ENCODE data around the gene MR1. TPM values are rescaled to one million over a fixed set of nuclear protein-coding genes. Genes with fewer than 3 reads are reported as not detected.
"Not testable (repeated sequence)": the region's sequence is repeated elsewhere in the genome, so short reads cannot be mapped to it uniquely, and the experiment has no call there.

MR1 gene
- total and polyA plus RNA-seq, 2 donors (not counting 1 experiment from before 2014, with no cell fraction given), result 41.6 to 42.1 TPM

DNA sequence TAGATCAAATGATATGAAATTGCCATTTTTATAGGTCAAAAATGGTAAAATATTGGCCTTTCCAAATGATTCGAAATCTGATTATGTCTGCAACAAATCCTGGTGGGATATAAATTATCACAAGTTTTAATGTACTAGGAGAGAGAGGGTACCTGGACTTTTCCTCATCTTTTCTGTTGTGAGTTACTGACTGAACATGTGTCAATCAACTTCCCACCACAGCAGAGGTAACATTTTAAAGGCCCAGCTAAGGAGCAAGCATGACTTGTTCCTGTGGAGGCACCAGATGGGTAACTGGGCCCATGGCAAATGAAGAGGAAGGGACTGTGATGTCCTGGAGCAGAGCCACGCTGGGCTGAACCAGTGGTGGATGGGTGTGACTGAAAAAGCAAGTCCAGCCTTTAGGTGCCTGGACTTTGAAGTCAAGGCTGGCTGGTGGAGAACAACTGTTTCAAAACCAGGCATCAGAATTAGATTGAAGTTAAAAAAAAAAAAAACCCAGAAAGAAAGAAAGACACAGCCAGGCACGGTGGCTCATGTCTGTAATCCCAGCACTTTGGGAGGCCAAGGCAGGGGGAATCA is 6.6 kb downstream of the MR1 start:
- no peaks in the 10 kb centered on the region for H3K79me2 ChIP-seq (ENCODE audit: control insufficient read depth, insufficient read depth, low read length)
- H3K4me2 ChIP-seq (ENCODE audit: extremely low read depth, insufficient read depth, low read length), result no peak overlapping the region
- H2AFZ ChIP-seq (ENCODE audit: low read length), result no peak overlapping the region
- no peak overlapping the region for H3K9ac ChIP-seq (ENCODE audit: insufficient read depth, low read length)
- H3K4me3 ChIP-seq (replicated peaks in 1 of 4; ENCODE audit: control extremely low read depth in 1 of 4, insufficient read depth in 1 of 4, low read depth in 3 of 4, low read length in 4 of 4), result no peak overlapping the region
- no peaks in the 10 kb centered on the region for H3K9me3 ChIP-seq (ENCODE audit: control insufficient read depth, insufficient read depth, low read depth, low read length)
- no peaks in the 10 kb centered on the region for H3K27me3 ChIP-seq (ENCODE audit: control insufficient read depth, insufficient read depth, low read length)
- H4K20me1 ChIP-seq (ENCODE audit: control insufficient read depth, extremely low read depth, insufficient read depth, low read length), result no peaks in the 10 kb centered on the region
- TF ChIP-seq EZH2 (IDR thresholded peaks at IDR 0.05; ENCODE audit: low read length, missing control alignments), result no peak
- TF ChIP-seq, protein P1, sequence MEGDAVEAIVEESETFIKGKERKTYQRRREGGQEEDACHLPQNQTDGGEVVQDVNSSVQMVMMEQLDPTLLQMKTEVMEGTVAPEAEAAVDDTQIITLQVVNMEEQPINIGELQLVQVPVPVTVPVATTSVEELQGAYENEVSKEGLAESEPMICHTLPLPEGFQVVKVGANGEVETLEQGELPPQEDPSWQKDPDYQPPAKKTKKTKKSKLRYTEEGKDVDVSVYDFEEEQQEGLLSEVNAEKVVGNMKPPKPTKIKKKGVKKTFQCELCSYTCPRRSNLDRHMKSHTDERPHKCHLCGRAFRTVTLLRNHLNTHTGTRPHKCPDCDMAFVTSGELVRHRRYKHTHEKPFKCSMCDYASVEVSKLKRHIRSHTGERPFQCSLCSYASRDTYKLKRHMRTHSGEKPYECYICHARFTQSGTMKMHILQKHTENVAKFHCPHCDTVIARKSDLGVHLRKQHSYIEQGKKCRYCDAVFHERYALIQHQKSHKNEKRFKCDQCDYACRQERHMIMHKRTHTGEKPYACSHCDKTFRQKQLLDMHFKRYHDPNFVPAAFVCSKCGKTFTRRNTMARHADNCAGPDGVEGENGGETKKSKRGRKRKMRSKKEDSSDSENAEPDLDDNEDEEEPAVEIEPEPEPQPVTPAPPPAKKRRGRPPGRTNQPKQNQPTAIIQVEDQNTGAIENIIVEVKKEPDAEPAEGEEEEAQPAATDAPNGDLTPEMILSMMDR (conservative IDR thresholded peaks at IDR 0.05 in 1 of 2, IDR thresholded peaks at IDR 0.05 in 1 of 2; ENCODE audit: low read depth in 1 of 2, low read length in 2 of 2), result no peak
- H3K4me1 ChIP-seq (ENCODE audit: control insufficient read depth, extremely low read depth, insufficient read depth, low read length), result no peaks in the 10 kb centered on the region
- DNase-seq (ENCODE audit: low read depth in 2 of 2), result no peak
- no peak overlapping the region for H3K27ac ChIP-seq (ENCODE audit: insufficient read depth, low read length)
- H3K36me3 ChIP-seq (ENCODE audit: control insufficient read depth, insufficient read depth, low read length), result no peaks in the 10 kb centered on the region

DNA sequence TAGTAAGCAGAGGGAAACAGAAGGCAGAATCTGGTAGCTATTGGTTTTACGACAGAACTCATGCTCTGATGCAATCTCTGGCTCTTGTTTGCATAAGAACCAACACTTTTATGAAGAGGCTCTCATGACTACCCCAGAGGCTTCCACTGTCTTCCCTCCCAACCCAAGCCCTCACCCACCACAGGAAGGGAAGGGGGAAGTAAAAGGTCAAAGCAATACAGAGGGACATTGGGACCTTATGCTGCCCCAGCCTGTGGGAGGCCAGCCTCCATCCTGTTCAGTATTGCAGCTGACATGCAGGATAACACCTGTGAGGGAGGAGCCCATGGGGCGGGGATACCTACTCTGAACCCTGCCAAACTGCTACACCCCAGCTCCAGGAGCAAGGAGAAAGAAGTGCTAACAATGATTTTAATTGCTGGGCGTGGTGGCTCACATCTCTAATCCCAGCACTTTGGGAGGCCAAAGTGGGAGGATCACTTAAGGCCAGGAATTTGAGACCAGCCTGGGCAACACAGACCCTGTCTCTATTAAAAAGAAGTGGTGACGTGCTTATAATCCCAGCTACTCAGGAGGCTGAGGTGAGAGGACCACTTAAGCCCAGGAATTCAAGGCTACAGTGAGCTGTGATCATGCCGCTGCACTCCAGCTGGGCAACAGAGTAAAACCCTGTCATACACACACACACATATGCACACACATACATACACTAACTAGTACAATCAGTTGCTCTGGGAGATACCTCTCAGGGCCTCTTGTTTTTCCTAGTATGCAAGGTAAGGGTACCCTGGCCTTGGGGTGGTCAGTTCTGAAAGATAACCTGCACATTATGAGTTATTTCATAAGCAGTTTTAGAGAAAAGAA is 9.5 kb downstream of the MR1 start:
- Histone ChIP-seq H3K9ac (ENCODE audit: insufficient read depth, low read length) (no peak overlapping the region), H3K27ac (ENCODE audit: insufficient read depth, low read length) (no peak overlapping the region), H3K4me3 (replicated peaks in 1 of 4; ENCODE audit: control extremely low read depth in 1 of 4, insufficient read depth in 1 of 4, low read depth in 3 of 4, low read length in 4 of 4) (no peak overlapping the region), H3K27me3 (ENCODE audit: control insufficient read depth, insufficient read depth, low read length) (no peaks in the 10 kb centered on the region), H2AFZ (ENCODE audit: low read length) (no peak overlapping the region), H3K79me2 (ENCODE audit: control insufficient read depth, insufficient read depth, low read length) (no peaks in the 10 kb centered on the region), H3K4me2 (ENCODE audit: extremely low read depth, insufficient read depth, low read length) (no peak overlapping the region), H4K20me1 (ENCODE audit: control insufficient read depth, extremely low read depth, insufficient read depth, low read length) (no peaks in the 10 kb centered on the region), H3K9me3 (ENCODE audit: control insufficient read depth, insufficient read depth, low read depth, low read length) (no peaks in the 10 kb centered on the region), H3K4me1 (ENCODE audit: control insufficient read depth, extremely low read depth, insufficient read depth, low read length) (no peaks in the 10 kb centered on the region), H3K36me3 (ENCODE audit: control insufficient read depth, insufficient read depth, low read length) (no peaks in the 10 kb centered on the region)
- TF ChIP-seq, protein P1 (conservative IDR thresholded peaks at IDR 0.05 in 1 of 2, IDR thresholded peaks at IDR 0.05 in 1 of 2; ENCODE audit: low read depth in 1 of 2, low read length in 2 of 2), result no peak
- TF ChIP-seq EZH2 (IDR thresholded peaks at IDR 0.05; ENCODE audit: low read length, missing control alignments), result no peak
- peak in 1 of 2 donors; percentile 31 for DNase-seq (ENCODE audit: low read depth in 2 of 2)

DNA sequence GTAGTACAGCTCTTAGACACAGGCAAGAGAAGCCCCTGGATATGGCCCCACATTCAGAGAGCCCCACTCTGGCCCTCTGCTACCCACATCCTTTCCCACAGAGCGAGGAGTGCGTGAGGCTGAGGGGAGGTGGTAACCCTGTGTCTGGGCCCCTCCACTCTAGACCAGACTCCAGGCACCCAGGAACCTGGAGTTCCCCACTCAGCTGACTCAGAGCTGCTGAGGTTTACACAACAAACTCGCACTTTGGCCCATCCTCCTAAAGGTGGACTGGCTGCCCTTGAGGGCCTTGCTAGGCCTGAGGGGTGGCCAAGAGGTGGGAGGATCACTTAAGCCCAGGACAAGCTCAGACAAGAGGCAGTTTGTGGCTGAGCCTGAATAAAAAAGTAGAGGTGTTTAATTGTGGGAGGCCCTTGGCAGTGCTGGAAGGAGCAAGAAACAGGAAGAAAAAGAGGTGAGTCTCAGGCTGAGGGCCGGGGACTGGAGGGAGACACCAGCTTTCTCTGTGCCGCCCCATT is 10.7 kb downstream of the MR1 start:
- Histone ChIP-seq H3K4me3 (replicated peaks in 1 of 4; ENCODE audit: control extremely low read depth in 1 of 4, insufficient read depth in 1 of 4, low read depth in 3 of 4, low read length in 4 of 4) (no peak overlapping the region), H3K27me3 (ENCODE audit: control insufficient read depth, insufficient read depth, low read length) (no peaks in the 10 kb centered on the region), H3K9ac (ENCODE audit: insufficient read depth, low read length) (no peak overlapping the region), H3K4me1 (ENCODE audit: control insufficient read depth, extremely low read depth, insufficient read depth, low read length) (no peaks in the 10 kb centered on the region), H3K27ac (ENCODE audit: insufficient read depth, low read length) (no peak overlapping the region), H3K36me3 (ENCODE audit: control insufficient read depth, insufficient read depth, low read length) (no peaks in the 10 kb centered on the region), H4K20me1 (ENCODE audit: control insufficient read depth, extremely low read depth, insufficient read depth, low read length) (no peaks in the 10 kb centered on the region), H2AFZ (ENCODE audit: low read length) (no peak overlapping the region), H3K9me3 (ENCODE audit: control insufficient read depth, insufficient read depth, low read depth, low read length) (no peaks in the 10 kb centered on the region), H3K4me2 (ENCODE audit: extremely low read depth, insufficient read depth, low read length) (no peak overlapping the region), H3K79me2 (ENCODE audit: control insufficient read depth, insufficient read depth, low read length) (no peaks in the 10 kb centered on the region)
- DNase-seq (ENCODE audit: low read depth in 2 of 2), result no peak
- TF ChIP-seq, protein P1 (conservative IDR thresholded peaks at IDR 0.05 in 1 of 2, IDR thresholded peaks at IDR 0.05 in 1 of 2; ENCODE audit: low read depth in 1 of 2, low read length in 2 of 2), result no peak
- TF ChIP-seq EZH2 (IDR thresholded peaks at IDR 0.05; ENCODE audit: low read length, missing control alignments), result no peak

DNA sequence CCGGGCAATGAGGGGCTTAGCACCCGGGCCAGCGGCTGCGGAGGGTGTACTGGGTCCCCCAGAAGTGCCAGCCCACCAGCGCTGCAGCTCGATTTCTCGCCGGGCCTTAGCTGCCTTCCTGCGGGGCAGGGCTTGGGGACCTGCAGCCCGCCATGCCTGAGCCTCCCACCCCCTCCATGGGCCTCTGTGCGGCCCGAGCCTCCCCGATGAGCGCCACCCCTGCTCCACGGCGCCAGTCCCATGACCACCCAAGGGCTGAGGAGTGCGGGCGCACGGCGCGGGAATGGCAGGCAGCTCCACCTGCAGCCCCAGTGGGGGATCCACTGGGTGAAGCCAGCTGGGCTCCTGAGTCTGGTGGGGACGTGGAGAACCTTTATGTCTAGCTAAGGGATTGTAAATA is 12.2 kb downstream of the MR1 start:
- H4K20me1 ChIP-seq (ENCODE audit: control insufficient read depth, extremely low read depth, insufficient read depth, low read length); H3K79me2 ChIP-seq (ENCODE audit: control insufficient read depth, insufficient read depth, low read length): not testable (repeated sequence)

More for the DNA sequence above, 12.2 kb downstream of the MR1 start:
- not testable (repeated sequence) for H3K4me3 ChIP-seq (replicated peaks in 1 of 4; ENCODE audit: control extremely low read depth in 1 of 4, insufficient read depth in 1 of 4, low read depth in 3 of 4, low read length in 4 of 4); H3K9ac ChIP-seq (ENCODE audit: insufficient read depth, low read length); H2AFZ ChIP-seq (ENCODE audit: low read length); H3K27ac ChIP-seq (ENCODE audit: insufficient read depth, low read length); H3K4me2 ChIP-seq (ENCODE audit: extremely low read depth, insufficient read depth, low read length); DNase-seq (ENCODE audit: low read depth in 2 of 2); H3K4me1 ChIP-seq (ENCODE audit: control insufficient read depth, extremely low read depth, insufficient read depth, low read length); H3K27me3 ChIP-seq (ENCODE audit: control insufficient read depth, insufficient read depth, low read length); H3K36me3 ChIP-seq (ENCODE audit: control insufficient read depth, insufficient read depth, low read length); H3K9me3 ChIP-seq (ENCODE audit: control insufficient read depth, insufficient read depth, low read depth, low read length)
